GM19328 (cell line): ENCODE measurements around the gene MICAL3.
"Not testable (repeated sequence)": the region's sequence is repeated elsewhere in the genome, so short reads cannot be mapped to it uniquely, and the experiment has no call there.

Experiments used
- ATAC-seq: cut with Tn5 transposase; IDR thresholded peaks from one replicate; pipeline ENCODE4 v1.9.1; 2021; ENCODE audit warnings: mild to moderate bottlenecking, moderate library complexity; ENCODE audit not compliant: unreplicated experiment

Gene MICAL3

DNA sequence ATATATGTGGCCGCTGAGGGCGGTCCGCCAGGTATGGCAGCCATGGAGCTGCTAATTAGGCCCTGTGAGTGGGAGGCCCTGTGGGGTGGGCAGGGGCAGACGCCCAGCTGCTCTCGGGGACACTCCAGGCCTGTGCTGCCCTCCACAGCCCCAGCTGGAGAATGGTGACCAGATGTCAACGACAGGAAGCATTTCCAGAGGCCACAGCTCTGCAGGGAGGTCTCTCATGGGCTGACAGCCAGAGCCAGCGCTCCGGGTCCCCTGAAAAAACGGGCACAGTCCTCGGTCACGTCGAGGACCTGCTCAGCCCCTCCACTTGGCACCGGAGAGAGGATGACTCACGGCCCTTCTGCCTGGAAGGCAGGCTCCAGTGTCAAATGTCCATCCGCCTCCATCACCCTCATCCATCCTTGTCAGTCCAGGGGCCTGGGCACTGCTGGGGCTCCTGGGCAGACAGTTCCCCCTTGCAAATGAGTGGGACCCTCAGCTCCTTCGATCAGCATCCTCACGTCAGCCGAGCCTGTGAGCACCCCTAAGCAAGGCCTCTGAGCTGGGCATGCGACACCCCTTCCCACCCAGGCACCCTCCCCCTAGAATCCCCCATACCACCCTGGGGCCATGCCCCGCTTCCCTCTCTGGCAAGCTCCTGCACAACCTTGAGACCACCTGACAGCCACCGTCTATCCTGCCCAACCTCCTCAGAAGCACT, 252.0 kb downstream of the MICAL3 start:
- ATAC-seq: no peak

DNA sequence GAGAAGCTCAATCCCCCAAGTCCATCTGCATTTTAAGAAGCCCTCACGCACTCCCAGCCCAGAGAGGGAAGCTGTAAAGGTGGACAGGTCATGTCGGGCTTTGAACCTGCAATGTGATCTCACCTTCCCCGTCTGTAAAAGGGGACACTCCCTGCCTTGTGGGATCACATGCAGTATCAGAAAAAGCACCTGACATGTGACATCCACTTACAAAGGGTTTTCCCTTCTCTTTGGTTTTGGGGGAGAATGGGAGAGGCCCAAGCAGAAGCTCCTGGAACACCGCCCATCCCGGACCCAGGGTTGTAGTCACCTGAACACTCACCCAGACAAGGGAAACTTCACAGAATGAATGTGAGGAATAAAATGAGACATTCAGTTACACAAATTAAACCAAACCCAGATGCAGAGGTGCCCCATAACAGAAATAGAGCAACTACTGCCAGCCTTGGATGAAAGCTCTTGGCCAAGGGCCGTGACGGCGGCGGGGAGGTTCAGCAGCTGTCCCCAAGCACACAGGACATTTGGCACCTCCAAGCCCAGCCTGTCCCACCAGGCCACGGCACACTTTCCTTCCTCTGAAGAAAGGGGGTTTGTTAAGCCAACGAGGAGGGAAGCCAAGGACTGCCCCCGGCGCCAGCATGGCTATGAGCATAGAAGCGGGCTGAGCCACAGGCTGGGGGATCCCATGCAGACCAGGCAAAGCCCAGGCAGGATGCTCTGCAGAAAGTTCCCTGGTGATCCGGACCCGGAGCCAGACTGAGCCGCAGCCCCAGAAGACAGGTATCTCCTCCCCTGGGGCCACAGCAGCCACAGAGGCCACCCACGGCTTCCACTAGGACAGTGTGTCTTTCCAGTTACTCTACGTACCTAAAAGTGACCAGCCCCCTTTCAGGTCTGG, 253.9 kb downstream of the MICAL3 start:
- ATAC-seq: no peak

- ATAC-seq: no peak
Measured at GRCh38 chr22:17769716-17770082, 254.7 kb downstream of the MICAL3 start.

- ATAC-seq: no peak
Measured at GRCh38 chr22:17769013-17769715, 255.2 kb downstream of the MICAL3 start.

- ATAC-seq: peak; percentile 68
Measured at GRCh38 chr22:17767233-17768065, 256.9 kb downstream of the MICAL3 start.

DNA sequence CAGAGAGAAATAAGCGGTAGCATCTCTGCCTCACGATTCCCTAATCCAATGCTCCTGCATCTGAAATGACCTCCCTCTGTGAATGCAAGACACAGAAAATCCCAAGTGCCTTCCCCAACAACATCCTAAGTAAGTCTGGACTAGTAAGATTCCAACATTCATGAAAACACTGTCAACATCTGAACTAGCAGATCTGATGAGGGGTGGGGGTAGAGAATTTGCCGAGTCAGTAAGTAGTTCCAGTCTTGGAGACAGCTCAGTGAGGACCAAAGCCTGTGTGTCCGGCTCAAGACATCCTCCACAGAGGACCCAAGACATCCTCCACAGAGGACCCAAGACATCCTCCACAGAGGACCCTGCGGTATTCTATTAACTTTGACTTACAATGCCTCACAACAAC, 259.5 kb downstream of the MICAL3 start:
- ATAC-seq: not testable (repeated sequence)

- no peak for ATAC-seq
Measured at GRCh38 chr22:17764036-17764435, 260.3 kb downstream of the MICAL3 start.

DNA sequence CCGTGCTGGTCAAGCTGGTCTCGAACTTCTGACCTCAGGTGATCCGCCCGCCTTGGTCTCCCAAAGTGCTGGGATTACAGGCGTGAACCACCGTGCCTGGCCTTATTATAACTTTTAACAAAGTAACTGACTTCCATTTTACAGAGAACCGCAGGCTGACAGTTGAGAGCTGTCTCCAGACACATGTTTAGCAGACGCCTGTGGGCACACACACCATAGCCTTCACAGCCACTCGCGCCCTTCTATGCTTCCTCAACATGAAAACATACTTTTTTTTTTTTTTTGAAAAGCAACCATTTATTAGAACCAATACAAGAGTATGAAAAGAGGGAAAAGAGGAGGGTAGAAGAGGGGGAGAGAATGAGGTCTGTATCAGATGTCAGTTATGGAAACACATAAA, 260.9 kb downstream of the MICAL3 start:
- ATAC-seq: not testable (repeated sequence)

DNA sequence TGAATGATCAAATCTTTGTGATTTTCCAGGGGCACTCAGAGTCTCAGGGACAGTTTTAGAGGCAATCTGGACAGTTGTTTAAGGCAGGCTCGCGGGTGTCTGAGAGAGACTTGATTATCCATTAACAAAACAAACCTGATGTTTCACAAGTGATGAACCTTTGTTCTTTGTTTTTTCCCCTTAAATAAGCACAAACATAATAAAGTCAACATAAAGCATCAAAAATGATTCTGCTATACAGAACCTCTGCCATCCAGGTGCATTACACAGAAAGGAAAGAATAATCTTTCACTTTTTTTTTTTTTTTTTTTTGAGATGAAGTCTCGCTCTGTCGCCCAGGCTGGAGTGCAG, 263.2 kb downstream of the MICAL3 start:
- no peak for ATAC-seq

DNA sequence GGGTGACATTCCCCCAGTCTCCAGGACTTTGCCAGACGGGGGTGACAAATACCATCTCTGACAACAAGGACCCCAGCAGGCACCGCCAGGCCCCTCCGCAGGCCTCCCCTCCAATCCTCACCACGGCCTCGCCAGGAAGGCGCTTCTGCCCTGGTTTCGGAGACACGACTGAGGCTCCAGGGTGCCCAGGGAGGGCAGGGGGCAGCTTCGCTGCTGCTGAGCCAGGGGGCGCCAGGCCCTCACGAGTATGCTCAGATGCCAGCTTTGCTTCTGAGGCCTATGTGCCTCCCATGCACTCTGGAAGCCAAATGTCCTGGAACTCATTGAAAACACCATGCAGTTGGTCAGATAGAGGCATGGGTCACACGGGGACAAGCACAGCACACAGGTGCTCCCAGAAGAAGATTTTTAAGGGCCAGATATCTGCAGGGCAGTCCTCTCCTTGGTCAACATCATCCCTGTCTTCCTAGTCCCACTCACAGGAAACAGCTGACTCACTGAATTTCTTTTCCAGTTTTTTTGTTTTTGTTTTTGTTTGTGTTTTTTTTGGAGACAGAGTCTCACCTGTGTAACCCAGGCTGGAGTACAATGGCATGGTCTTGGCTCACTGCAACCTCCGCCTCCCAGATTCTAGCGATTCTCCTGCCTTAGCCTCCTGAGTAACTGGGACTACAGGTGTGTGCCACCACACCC, 270.0 kb downstream of the MICAL3 start:
- ATAC-seq: no peak

- no peak for ATAC-seq
Measured at GRCh38 chr22:17753401-17753989, 270.9 kb downstream of the MICAL3 start.

DNA sequence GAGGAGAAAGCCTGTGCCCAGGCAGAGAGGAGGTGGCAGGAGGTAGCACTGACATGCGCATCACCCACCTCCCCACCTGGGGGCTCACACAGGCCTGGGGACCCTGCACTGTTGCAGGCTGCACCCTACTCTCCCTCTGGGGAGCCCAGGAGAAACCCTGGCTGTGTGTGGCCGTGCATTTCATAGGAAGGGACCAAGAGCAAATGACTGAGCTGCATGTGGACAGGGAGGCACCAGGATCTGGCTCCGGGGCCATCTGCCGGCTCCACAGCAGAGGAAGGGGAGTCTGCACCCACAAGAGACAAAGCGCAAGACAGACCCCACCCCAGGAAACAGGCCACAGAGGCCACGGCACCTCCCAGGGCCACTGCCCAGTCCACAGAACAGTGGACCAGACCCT, 272.8 kb downstream of the MICAL3 start:
- no peak for ATAC-seq

GRCh38 chr22:17749605-17750395, 274.6 kb downstream of the MICAL3 start:
- no peak for ATAC-seq

- ATAC-seq: no peak
Measured at GRCh38 chr22:17748555-17749353, 275.6 kb downstream of the MICAL3 start.

- ATAC-seq: no peak
Measured at GRCh38 chr22:17746916-17747315, 277.4 kb downstream of the MICAL3 start.

GRCh38 chr22:17744430-17744829, 279.9 kb downstream of the MICAL3 start:
- no peak for ATAC-seq

GRCh38 chr22:17743661-17744411, 280.5 kb downstream of the MICAL3 start:
- ATAC-seq: no peak

DNA sequence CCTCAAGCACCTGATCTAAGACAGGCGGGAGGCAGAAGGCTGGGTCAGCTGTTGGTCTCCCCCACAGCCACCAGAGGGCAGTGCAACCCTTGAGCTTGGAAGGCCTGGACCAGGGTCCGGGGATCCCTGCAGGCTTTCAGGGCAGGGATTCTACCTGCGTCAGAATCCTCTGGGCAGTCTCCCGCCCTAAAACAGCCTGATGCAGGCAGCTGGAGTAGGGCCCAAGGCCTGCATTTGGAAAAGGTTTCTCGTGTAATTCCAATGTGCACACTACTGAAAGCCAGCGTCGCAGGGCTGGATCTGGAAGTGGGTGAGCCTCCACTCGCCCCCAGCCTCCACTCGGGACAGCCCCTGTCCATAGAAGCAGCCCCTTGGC, 281.8 kb downstream of the MICAL3 start:
- no peak for ATAC-seq
